WTC11 (cell line): ENCODE data around the gene IFT88.

Experiments used
- ARID4B ChIP-seq: sonication (generic); formaldehyde crosslinking; IDR thresholded peaks from 2 replicates; pipeline ENCODE4 v1.8.0; 2023; ENCODE audit warnings: missing genetic modification reagents, mild to moderate bottlenecking, borderline replicate concordance
- CTCF ChIP-seq: fragments of 200-600 bp; IDR thresholded peaks from 2 replicates; pipeline ENCODE4 v1.8.0; 2022; ENCODE audit warnings: antibody characterized with exemption
- ESRRA ChIP-seq: sonication (generic); formaldehyde crosslinking; IDR thresholded peaks from 2 replicates; pipeline ENCODE4 v1.8.1; 2022; ENCODE audit warnings: mild to moderate bottlenecking, missing genetic modification reagents, borderline replicate concordance
- FOXP1 ChIP-seq: sonication (generic); formaldehyde crosslinking; IDR thresholded peaks from 2 replicates; pipeline ENCODE4 v1.8.0; 2022; ENCODE audit warnings: missing genetic modification reagents, mild to moderate bottlenecking, moderate library complexity, borderline replicate concordance
- SOX15 ChIP-seq: fragments of 250-450 bp; sonication (Bioruptor Pico); IDR thresholded peaks from 2 replicates; pipeline ENCODE4 v1.9.0; 2021; ENCODE audit warnings: mild to moderate bottlenecking
- ZNF232 ChIP-seq: sonication (generic); formaldehyde crosslinking; IDR thresholded peaks from 2 replicates; pipeline ENCODE4 v1.8.0; 2022; ENCODE audit warnings: mild to moderate bottlenecking, missing genetic modification reagents

- TF ChIP-seq CTCF (no peak), ZNF232 (CRISPR knock-in tag) (no peak), FOXP1 (CRISPR knock-in tag) (no peak), ESRRA (CRISPR knock-in tag) (no peak), ARID4B (CRISPR knock-in tag) (no peak), SOX15 (CRISPR knock-in tag) (no peak)
Measured at GRCh38 chr13:20546556-20546955, 20.4 kb upstream of the IFT88 start.
